GM10248 (cell line): ENCODE results near the gene SPINK8.
"Not testable (repeated sequence)": the region's sequence is repeated elsewhere in the genome, so short reads cannot be mapped to it uniquely, and the experiment has no call there.

Experiments used
- CTCF ChIA-PET: fragments of 300-600 bp; sonication (Branson Sonifier 250); formaldehyde crosslinking; extraction: SDS; loops from one replicate; lab custom pipeline; 2021; ENCODE audit warnings: antibody characterized with exemption; lab: Yijun Ruan, JAX
- POLR2A ChIA-PET: fragments of 350-650 bp; sonication (Branson Sonifier 250); formaldehyde crosslinking; extraction: SDS; loops from one replicate; lab custom pipeline; 2020; ENCODE audit warnings: antibody characterized with exemption; lab: Yijun Ruan, JAX
- DNase-seq: peaks from one replicate; pipeline ENCODE4 v3.0.0; 2012; ENCODE audit errors: extremely low spot score
- TF ChIP-seq, protein P1 (sequence below): IDR thresholded peaks from 2 replicates; pipeline ENCODE4 v1.5.1; 2012; ENCODE audit warnings: mild to moderate bottlenecking, low read depth; ENCODE audit errors: extremely low read depth, missing control alignments, control extremely low read depth

SPINK8 gene

GRCh38 chr3:48347500-48347899 is 14.0 kb upstream of the SPINK8 start:
- POLR2A ChIA-PET, result no interaction called here
- CTCF ChIA-PET, result interaction anchor here (0.6 to 1.7 kb wide), 2 partner anchors 10 to 53 kb away, joined by 3 to 5 read pairs; no protein-coding TSS in a partner anchor
- TF ChIP-seq, protein P1, sequence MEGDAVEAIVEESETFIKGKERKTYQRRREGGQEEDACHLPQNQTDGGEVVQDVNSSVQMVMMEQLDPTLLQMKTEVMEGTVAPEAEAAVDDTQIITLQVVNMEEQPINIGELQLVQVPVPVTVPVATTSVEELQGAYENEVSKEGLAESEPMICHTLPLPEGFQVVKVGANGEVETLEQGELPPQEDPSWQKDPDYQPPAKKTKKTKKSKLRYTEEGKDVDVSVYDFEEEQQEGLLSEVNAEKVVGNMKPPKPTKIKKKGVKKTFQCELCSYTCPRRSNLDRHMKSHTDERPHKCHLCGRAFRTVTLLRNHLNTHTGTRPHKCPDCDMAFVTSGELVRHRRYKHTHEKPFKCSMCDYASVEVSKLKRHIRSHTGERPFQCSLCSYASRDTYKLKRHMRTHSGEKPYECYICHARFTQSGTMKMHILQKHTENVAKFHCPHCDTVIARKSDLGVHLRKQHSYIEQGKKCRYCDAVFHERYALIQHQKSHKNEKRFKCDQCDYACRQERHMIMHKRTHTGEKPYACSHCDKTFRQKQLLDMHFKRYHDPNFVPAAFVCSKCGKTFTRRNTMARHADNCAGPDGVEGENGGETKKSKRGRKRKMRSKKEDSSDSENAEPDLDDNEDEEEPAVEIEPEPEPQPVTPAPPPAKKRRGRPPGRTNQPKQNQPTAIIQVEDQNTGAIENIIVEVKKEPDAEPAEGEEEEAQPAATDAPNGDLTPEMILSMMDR, result no peak
- no peak for DNase-seq

GRCh38 chr3:48345946-48346572 is 12.6 kb upstream of the SPINK8 start:
- ChIA-PET POLR2A (no interaction called here), CTCF (interaction anchor here (0.9 to 1.7 kb wide), 2 partner anchors 11 to 90 kb away, joined by 4 to 5 read pairs; no protein-coding TSS in a partner anchor)
- TF ChIP-seq, protein P1, result no peak
- DNase-seq, result no peak

GRCh38 chr3:48344867-48345507 is 11.5 kb upstream of the SPINK8 start:
- ChIA-PET POLR2A (no interaction called here), CTCF (interaction anchor here (1.4 to 1.5 kb wide), 2 partner anchors 10 to 91 kb away, joined by 4 read pairs; no protein-coding TSS in a partner anchor)
- TF ChIP-seq, protein P1, result no peak
- DNase-seq, result no peak

GRCh38 chr3:48343432-48343831 is 10.0 kb upstream of the SPINK8 start:
- CTCF ChIA-PET, result interaction anchor here (0.9 to 1.6 kb wide), 3 partner anchors 21 to 93 kb away, joined by 4 read pairs; no protein-coding TSS in a partner anchor
- POLR2A ChIA-PET, result no interaction called here
- no peak for DNase-seq
- TF ChIP-seq, protein P1, result no peak

DNA sequence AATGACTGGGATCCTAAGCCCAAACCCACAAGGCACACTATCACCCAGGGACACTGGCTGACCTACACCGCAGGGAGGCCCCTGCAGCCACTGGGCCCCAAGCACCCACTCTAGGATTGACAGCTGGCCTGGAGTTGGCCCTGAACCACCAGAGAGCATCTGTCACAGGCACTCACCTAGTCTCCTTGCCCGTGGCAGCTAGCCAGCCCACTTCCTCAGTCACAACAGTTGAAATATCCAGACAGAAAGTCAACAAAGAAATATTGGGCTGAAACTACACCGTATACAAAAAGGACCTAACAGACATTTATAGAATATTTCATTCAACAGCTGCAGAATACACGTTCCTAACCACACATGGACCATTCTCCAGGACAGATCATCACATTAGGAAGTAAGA is 5.2 kb upstream of the SPINK8 start:
- TF ChIP-seq, protein P1, result no peak
- ChIA-PET CTCF (interaction anchor here (0.8 to 1.9 kb wide), 5 partner anchors 9 to 98 kb away, joined by 3 to 8 read pairs (median 3); no protein-coding TSS in a partner anchor), POLR2A (no interaction called here)
- no peak for DNase-seq

GRCh38 chr3:48337536-48337935 is 4.1 kb upstream of the SPINK8 start:
- CTCF ChIA-PET, POLR2A ChIA-PET: not testable (repeated sequence)

DNA sequence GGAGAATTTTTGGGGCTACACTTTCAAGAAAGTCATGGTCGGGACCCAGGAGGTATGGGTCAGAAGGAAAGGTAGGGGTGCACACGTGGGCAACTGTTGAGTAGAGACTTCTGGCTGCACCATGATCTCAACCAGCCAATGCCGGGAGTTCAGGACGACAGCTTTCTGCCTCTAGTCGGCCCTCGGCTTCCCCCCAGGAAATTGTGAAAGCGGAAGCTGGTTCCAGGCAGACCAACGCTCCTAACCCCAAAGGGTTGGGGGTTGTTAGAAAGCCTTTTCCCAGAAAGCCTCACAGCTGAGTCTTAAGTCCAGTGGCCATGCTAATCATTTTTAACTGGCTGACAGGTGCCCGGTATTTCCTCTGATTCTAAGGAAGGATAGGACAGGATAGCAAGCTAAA is 1.8 kb upstream of the SPINK8 start:
- CTCF ChIA-PET, result interaction anchor here (1.0 to 1.4 kb wide), 2 partner anchors 9 to 100 kb away, joined by 3 to 4 read pairs; no protein-coding TSS in a partner anchor
- POLR2A ChIA-PET, DNase-seq: not testable (repeated sequence)

More at GRCh38 chr3:48337536-48337935, 4.1 kb upstream of the SPINK8 start:
- DNase-seq, result not testable (repeated sequence)
